IPS-11a (cell line): ENCODE results near the gene OR2F1.

Source experiments
- H3K4me3 ChIP-seq: one replicate; pipeline ENCODE4 v1.5.1; 2013; ENCODE audit warnings: low read depth, low read length, control low read depth

The OR2F1 gene, protein sequence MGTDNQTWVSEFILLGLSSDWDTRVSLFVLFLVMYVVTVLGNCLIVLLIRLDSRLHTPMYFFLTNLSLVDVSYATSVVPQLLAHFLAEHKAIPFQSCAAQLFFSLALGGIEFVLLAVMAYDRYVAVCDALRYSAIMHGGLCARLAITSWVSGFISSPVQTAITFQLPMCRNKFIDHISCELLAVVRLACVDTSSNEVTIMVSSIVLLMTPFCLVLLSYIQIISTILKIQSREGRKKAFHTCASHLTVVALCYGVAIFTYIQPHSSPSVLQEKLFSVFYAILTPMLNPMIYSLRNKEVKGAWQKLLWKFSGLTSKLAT

GRCh38 chr7:143954544-143954943 is at the start of gene OR2F1:
Gene OR2F1 (plus strand): TSS chr7:143954844. CDS start chr7:143959971, 5,127 bp downstream.
- H3K4me3 ChIP-seq: no peak within 1 kb of the TSS

- H3K4me3 ChIP-seq: no peak overlapping the region
These were observed 49.1 kb upstream of the OR2F1 start for GRCh38 chr7:143905509-143905908.

DNA sequence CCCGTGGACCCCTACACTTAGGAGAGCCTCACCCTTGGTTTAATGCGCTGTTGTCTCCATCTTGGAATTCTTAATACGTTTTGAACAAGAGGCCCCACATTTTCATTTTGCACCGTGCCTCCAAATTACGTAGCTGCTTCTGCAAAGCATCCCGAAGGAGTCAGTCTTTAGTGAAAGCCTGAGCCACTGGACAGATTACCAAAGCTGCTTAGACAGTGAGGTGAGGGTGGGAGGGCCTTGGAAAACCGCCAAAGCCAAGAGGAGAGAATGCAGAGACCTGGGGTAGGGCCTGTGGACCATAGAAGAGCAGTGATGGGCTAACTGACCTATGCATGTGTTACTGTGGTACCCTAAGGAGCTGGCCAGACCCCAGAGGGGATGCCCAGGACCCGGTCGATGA is 48.5 kb upstream of the OR2F1 start:
- no peak overlapping the region for H3K4me3 ChIP-seq

DNA sequence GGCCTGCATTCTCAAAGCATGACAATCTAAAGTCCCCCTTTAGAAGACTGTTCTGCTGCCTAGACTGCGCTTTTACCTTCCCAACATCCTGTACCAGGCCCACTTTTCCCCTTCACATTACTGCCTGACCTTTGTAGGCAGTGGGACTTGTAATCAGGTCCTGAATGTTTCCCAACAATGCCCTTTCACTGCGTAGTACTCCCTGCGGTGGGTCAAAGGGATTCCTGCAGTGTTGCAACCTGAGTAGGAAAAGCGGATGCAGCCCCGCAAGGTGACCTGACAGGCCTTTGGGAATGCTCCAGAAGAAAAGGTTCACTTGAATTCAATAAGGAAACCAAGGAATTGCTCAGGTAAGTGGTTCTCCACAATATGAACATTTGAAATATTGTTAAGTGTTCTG is 47.7 kb upstream of the OR2F1 start:
- H3K4me3 ChIP-seq: no peak overlapping the region

GRCh38 chr7:143908120-143908519 is 46.5 kb upstream of the OR2F1 start:
- no peak overlapping the region for H3K4me3 ChIP-seq

DNA sequence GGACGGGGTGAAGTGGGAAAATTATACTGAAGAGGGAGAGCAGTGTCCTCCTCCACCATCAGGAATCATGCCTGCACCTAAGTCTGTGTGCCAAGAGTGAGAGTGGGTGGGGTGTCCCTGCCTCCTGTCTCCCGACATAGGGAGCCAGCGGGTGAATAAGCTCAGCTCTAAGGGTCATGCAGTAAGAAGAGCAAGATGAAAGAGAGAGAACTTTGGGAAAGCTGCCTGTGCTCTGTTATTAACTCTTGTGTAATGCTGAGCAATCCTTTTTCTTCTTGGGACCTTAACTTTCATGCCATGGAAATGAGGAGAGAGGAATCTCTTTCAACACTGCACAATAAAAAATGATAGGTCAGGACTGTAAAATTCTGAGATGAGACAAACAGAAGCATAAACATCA is 44.8 kb upstream of the OR2F1 start:
- H3K4me3 ChIP-seq: no peak overlapping the region

DNA sequence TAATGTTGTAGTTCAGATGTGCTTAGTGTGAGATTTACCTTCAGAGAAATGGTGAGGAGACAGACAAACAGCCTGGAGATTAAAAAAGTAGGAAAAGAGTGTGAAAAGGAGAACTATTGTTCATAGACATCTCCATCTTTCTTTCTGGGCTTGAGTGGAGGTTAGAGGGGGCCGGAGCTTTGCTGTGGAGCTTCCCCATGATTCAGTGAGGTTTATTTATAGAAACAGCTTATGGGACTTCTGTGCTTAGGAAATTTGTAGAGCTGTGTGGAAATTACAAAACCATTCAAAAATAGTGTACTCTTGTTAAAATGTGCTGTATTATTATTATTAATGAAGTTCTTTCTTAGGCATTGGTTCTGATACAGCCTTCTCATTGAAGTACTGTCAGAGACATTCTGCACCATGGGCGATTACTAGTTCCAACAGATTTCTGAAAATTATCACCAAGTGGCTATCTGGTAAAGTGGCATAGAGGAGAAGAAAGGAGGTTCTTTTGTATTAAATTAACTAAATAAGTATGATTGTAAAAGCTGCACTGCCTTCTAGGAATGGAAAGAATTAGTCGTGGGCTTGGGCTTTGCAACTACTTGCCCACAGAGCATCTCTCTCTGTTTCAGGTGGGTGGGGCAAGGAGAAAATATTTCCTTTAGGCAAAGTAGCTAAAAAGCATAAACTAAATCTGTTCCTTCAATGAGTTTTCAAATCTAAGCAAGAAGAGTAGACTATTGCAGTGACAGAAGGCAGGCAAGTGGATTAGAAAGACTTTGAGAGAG is 44.0 kb upstream of the OR2F1 start:
- H3K4me3 ChIP-seq: no peak overlapping the region

DNA sequence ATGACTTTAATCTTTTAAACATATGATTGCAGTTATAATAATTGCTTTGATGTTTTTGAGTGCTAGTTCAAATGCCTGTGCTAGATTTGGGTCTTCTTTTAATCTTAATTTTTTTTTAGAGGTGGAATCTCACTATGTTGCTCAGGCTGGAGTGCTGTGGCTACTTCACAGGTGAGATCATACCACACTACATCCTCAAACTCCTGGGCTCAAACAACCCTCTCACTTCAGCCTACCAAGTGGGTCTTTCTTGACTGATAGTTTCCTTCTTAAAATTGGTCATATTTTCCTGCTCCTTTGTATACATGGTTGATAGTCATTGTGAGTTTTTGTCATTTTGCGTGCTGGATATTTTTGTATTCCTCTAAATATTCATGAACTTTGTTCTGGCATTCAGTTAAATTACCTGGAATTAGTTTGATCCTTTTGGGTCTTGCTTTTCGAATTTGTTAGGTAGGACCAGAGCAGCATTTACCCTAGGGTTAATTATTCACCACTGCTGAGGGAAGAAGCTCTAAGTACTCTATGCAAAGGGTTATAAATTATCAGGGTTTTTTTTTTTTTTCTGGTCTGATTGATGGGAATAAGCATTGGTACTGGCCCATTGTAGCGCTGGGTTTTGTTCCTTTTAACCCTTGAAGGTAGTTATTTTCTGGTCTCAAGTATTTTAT is 40.6 kb upstream of the OR2F1 start:
- H3K4me3 ChIP-seq: no peak overlapping the region

DNA sequence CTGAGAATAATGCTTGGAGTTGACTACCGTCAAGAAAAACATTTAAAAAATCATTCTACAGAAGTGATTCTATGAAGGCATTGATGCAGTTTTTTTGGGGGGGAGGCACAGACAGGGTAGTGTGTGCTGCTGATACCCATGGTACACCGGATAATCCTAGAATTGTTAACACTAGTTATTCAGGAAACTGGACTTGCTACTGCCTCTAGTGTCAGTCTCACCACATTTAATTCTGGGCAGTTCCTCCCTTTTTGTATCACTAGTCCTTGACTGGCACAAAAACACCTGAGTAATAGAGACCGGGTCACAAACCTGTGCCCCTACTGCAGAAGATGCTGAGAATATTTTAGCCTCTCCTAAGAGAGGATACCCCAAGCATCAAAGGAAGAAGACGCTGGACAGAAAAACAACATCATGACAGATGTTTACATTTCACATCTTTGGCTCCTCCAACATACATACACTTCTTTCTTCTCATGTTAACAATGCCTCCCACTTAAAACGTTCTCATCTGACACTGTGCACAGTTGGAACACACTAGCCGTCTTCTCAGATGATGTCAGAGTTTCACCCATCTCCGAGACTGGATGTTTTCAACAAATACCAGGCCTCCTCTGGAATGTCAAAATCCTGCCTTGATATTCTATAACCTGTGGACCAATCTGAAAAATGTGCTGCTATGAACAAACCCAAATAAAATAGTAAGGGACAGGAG is 39.5 kb upstream of the OR2F1 start:
- no peak overlapping the region for H3K4me3 ChIP-seq

- H3K4me3 ChIP-seq: no peak overlapping the region
These were observed 29.8 kb upstream of the OR2F1 start for GRCh38 chr7:143924851-143925250.

- no peak overlapping the region for H3K4me3 ChIP-seq
These were observed 25.3 kb upstream of the OR2F1 start for GRCh38 chr7:143929224-143929920.

GRCh38 chr7:143931739-143932138 is 22.9 kb upstream of the OR2F1 start:
- no peak overlapping the region for H3K4me3 ChIP-seq

DNA sequence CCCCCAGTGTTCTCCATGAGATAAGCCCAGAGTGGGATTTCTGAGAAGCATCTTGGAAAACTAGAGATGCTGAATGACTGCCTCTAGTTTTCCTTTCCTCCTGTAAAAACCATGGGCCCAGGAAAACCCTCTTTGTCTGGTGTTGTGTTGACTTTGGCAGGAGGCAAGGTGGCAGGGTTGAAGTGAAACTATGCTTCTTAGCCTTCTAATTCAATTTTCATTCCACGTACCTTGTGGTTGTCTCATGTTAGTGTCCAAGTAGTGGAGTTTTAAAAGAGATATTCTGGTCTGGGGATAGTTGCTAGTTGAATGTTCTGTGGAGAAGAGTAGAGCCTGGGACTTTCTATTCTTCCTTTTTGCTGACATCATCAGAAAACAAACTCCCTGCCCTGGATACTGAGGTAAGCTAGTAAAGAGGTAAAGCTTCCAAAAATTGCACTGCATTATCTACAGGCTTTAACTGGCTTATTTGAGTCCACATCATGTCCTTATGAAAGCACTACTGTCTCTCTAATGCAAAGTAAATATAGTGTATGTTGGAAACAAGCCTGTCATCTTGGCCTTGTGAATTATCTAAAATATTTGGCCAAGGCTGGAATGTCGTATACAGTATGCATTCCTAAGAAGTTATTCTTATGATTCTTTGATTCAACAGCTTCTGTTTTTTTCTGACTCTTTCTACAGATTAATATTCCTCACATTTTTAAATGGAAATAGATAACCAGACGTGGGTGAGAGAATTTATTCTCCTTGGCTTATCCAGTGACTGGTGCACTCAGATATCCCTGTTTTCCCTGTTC is 19.9 kb upstream of the OR2F1 start, which contains the start of gene OR2F2:
OR2F2 (plus strand) TSS at position 708 of the 800 bp plus-strand sequence; CDS start at position 708, 0 bp downstream.
- no peak within 1 kb of the TSS for H3K4me3 ChIP-seq

DNA sequence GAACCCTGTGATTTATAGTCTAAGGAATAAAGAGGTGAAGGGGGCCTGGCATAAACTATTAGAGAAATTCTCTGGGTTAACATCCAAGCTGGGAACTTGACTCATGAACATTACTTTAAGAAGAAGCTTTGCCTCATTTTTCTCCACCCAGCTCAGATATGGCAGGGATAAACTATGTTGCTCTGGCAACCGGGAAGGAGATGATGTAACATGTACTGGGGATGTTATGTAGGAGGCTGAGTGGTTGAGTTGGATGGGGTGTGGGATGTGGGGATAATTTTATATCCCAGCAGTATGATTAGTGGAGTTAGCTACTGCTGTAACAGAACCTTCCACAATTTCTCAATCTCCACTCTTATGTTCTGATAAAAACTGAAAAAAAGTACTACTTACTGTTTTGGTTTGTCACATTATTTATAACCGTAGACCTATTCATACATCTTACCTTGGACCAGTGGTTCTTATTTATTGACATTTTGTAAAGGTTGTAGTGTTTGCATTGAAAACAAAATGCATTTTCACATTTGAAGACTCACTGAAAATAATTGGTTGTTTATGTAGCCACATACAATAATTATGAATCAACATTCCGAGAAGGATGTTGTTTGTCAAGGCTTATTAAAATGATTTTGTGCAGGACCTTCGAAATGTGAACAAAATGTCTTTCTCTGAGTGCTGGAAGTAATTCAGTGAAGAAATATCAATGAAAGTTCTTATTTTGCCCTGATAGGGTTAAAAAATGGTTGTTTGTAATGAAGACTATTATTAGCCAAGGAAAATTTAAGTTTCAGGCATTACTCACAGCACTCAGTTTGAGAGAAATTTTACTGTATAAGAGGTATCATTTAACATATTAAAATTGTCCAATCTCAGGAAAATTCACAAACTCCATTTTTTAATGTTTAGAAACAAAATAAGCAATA is 18.3 kb upstream of the OR2F1 start:
- H3K4me3 ChIP-seq: no peak overlapping the region

GRCh38 chr7:143938379-143939243 is 16.0 kb upstream of the OR2F1 start:
- no peak overlapping the region for H3K4me3 ChIP-seq

DNA sequence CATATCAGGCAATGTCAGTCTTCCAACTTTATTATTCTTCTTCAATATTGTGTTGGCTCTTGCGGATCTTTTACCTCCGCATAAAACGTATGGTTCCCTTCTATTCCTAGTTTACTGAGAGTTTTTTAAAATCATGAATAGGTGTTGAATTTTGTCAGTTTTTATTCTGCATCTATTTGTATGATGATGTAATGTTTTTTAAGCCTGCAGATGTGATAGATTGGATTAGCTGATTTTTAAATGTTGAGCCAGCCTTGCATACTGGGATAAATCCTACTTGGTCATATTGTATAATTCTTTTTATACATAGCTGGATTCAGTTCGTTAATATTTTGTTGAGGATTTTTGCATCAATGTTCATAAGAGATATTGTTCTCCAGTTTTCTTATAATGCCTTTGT is 9.2 kb upstream of the OR2F1 start:
- no peak overlapping the region for H3K4me3 ChIP-seq

DNA sequence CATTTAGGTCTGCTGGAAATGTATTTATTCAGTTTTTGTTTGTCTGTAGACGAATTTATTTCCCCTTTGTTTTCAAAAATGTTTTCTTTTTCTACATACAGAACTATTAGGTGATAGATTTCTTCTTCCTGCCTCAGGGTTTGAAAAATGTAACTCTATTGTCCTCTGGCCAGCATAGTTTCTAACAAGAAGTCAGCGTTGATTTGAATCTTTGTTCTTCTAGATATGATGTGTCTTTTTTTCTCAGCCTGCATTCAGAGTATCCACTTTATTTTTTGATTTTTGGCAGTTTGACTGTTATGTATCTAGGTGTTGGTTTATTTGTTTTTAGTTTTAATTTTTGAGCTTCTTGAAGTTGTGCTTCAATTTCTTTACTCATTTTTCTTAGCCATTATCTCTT is 7.5 kb upstream of the OR2F1 start:
- no peak overlapping the region for H3K4me3 ChIP-seq

- no peak overlapping the region for H3K4me3 ChIP-seq
These were observed 5.9 kb upstream of the OR2F1 start for GRCh38 chr7:143948733-143949132.
